Measurements from ENCODE around the gene AKNAD1.

DNA sequence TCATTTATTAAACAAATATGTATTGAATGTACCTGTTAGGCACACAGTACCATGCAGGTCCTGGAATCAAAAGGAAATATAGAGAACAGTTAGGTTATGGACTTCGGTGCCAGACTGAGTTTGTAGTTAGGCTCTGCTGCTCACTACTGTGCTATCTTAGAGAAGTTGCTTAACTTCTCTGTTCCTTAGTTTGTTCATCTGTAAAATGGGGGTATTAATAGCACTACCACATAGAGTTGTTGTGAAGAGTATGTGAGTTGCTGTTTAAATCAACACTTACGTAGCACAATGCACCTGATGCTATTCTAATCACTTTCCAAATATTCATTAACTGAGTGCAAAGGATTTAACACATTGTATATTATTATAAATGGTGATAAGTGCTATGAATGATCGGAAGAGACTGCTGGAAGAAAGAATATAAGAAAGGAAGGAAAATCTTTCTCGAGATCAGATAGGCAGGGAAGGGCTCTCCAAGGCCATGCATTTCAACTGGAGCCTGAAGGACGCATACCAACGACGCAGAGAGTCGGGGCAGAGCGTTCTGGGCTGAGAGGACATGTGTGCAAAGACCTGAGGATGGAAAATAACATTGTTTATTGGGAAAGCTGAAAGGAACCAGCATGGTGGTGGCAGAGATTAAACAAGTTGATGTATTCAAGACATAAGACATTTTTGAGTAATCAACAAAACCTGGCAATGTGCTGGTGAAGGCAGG, 3.5 kb upstream of the AKNAD1 start:
- TF ChIP-seq EZH2 (IDR thresholded peaks at IDR 0.05; ENCODE audit: insufficient read depth, poor library complexity, severe bottlenecking) (no peak), EZH2phosphoT487 (IDR thresholded peaks at IDR 0.05; ENCODE audit: insufficient read depth, low read depth) (no peak)

All from GM23248 (cell line).